Measurements from ENCODE around the gene CHTF18.

DNA sequence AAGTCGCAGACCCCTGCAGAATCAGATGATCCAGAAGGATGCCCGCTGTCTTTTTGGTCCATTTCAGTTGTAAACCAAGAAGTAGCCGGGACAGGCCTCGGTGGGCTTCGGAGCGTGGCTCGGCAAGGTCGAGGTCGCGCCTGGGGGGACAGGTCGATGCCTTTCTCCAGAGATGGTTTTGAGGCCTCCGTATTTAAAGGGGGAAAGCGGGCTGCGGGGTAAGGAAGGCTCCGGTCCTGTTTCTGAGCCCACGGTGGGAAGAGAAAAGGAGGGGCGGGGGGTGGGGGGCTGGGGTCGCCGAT is 19.6 kb downstream of the CHTF18 start:
- TF ChIP-seq EP300 (IDR thresholded peaks at IDR 0.05) (no peak), POLR2A (IDR thresholded peaks at IDR 0.05) (no peak)
- TF ChIP-seq, protein P1, sequence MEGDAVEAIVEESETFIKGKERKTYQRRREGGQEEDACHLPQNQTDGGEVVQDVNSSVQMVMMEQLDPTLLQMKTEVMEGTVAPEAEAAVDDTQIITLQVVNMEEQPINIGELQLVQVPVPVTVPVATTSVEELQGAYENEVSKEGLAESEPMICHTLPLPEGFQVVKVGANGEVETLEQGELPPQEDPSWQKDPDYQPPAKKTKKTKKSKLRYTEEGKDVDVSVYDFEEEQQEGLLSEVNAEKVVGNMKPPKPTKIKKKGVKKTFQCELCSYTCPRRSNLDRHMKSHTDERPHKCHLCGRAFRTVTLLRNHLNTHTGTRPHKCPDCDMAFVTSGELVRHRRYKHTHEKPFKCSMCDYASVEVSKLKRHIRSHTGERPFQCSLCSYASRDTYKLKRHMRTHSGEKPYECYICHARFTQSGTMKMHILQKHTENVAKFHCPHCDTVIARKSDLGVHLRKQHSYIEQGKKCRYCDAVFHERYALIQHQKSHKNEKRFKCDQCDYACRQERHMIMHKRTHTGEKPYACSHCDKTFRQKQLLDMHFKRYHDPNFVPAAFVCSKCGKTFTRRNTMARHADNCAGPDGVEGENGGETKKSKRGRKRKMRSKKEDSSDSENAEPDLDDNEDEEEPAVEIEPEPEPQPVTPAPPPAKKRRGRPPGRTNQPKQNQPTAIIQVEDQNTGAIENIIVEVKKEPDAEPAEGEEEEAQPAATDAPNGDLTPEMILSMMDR (IDR thresholded peaks at IDR 0.05), result no peak
